ENCODE results near the gene PRR15.

PRR15 gene, protein sequence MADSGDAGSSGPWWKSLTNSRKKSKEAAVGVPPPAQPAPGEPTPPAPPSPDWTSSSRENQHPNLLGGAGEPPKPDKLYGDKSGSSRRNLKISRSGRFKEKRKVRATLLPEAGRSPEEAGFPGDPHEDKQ

DNA sequence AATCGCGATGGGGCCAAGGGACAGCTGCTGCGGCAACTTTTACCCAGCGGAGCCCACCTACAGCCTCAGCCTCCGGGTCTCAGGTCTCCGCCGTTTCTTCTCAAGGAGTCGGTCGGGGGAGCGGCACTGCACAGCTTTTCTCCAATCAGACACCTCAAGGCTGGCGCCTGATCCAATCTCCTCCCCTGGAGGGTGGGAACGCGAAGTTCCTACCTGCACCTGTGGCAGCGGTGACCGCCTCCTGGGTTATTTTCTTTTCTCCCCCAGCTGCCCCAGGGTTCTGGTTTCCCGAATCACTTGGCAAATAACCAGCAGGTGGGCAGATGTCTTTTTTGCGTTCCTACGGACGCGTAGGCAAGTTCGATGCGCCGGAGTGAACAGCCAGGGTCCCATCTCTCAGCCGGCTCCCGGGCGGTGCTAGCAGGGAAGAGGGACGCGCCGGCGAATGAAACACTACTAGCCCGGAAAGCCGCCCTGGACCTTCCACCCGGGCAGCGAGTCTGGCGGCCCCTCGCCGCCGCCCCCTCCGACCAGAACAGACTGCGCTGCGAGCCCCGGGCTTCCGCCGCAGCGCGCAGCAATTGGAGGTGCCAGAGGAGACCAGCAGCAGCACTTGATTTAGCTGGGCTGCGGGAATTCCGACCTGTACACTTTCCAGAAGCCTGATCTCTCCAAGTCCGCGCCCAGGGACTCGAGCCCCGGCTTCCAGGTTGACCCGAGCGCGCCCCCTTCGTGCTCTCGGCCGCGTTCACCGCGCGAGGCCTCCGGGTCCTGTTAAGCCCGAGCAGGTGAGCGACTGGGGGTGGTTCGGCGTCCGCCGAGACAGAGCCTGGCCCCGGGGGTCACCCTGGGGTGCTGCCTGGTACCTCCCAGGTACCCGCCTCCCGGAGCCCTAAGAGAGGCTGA is at the start of gene PRR15:
Gene PRR15 (plus strand): TSS at position 246 of the 906 bp plus-strand sequence. CDS start 2,495 bp downstream, outside the sequence.
- H3K79me2 ChIP-seq (ENCODE audit: insufficient read depth, low read depth), result no peaks in the 10 kb centered on the region
- no peaks in the 10 kb centered on the region for H3K36me3 ChIP-seq (ENCODE audit: insufficient read depth)
- TF ChIP-seq, protein P1, sequence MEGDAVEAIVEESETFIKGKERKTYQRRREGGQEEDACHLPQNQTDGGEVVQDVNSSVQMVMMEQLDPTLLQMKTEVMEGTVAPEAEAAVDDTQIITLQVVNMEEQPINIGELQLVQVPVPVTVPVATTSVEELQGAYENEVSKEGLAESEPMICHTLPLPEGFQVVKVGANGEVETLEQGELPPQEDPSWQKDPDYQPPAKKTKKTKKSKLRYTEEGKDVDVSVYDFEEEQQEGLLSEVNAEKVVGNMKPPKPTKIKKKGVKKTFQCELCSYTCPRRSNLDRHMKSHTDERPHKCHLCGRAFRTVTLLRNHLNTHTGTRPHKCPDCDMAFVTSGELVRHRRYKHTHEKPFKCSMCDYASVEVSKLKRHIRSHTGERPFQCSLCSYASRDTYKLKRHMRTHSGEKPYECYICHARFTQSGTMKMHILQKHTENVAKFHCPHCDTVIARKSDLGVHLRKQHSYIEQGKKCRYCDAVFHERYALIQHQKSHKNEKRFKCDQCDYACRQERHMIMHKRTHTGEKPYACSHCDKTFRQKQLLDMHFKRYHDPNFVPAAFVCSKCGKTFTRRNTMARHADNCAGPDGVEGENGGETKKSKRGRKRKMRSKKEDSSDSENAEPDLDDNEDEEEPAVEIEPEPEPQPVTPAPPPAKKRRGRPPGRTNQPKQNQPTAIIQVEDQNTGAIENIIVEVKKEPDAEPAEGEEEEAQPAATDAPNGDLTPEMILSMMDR (conservative IDR thresholded peaks at IDR 0.05; ENCODE audit: low read depth, low read length), result no peak
- H4K20me1 ChIP-seq (ENCODE audit: insufficient read depth), result no peaks in the 10 kb centered on the region
- H3K4me2 ChIP-seq, result peak within 1 kb of the TSS; percentile 78
- H3K27ac ChIP-seq, result peak within 1 kb of the TSS; percentile 75
- peaks cover 27% of the 10 kb centered on the region for H3K4me1 ChIP-seq (ENCODE audit: low read depth, poor library complexity, severe bottlenecking)
- H2AFZ ChIP-seq (ENCODE audit: low read depth), result peak within 1 kb of the TSS; percentile 67
- H3K9ac ChIP-seq, result peak within 1 kb of the TSS; percentile 71; the same call in 1 of the 2 replicates
- no peaks in the 10 kb centered on the region for H3K27me3 ChIP-seq (ENCODE audit: insufficient read depth, low read depth)
- no peak within 1 kb of the TSS for H3K4me3 ChIP-seq (IDR thresholded peaks at IDR 0.05; ENCODE audit: insufficient read depth, low read depth, low read length)

GRCh38 chr7:29516491-29516890 is 47.1 kb upstream of the PRR15 start:
- Histone ChIP-seq H2AFZ (ENCODE audit: low read depth) (no peak overlapping the region), H3K4me1 (ENCODE audit: low read depth, poor library complexity, severe bottlenecking) (no peaks in the 10 kb centered on the region), H3K79me2 (ENCODE audit: insufficient read depth, low read depth) (no peaks in the 10 kb centered on the region), H3K9ac (no peak overlapping the region), H3K4me3 (IDR thresholded peaks at IDR 0.05; ENCODE audit: insufficient read depth, low read depth, low read length) (no peak overlapping the region), H4K20me1 (ENCODE audit: insufficient read depth) (no peaks in the 10 kb centered on the region), H3K36me3 (ENCODE audit: insufficient read depth) (no peaks in the 10 kb centered on the region), H3K4me2 (no peak overlapping the region), H3K27ac (no peak overlapping the region), H3K27me3 (ENCODE audit: insufficient read depth, low read depth) (no peaks in the 10 kb centered on the region)
- TF ChIP-seq, protein P1 (conservative IDR thresholded peaks at IDR 0.05; ENCODE audit: low read depth, low read length), result no peak

DNA sequence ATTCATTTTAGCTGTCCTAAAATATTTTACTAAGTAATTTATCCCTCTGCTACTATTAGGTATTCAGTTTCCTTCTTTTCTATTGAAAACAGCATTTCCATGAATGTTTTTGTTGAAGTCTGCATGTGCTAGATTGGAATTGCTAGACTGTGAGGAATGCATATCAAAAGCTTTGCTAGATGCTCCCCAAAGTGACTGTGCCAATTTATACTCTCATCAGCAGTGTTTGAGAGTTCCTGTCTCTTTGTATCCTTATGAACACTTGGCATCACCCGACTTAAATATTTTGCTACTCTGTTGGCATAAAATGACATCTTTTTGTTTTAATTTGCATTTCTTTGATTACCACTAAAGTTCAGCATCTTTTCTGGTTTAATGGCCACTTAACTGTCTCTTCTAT is 45.0 kb upstream of the PRR15 start:
- Histone ChIP-seq H3K36me3 (ENCODE audit: insufficient read depth) (no peaks in the 10 kb centered on the region), H3K4me3 (IDR thresholded peaks at IDR 0.05; ENCODE audit: insufficient read depth, low read depth, low read length) (no peak overlapping the region), H3K79me2 (ENCODE audit: insufficient read depth, low read depth) (no peaks in the 10 kb centered on the region), H3K9ac (no peak overlapping the region), H2AFZ (ENCODE audit: low read depth) (no peak overlapping the region), H3K27ac (no peak overlapping the region), H3K27me3 (ENCODE audit: insufficient read depth, low read depth) (no peaks in the 10 kb centered on the region), H3K4me2 (no peak overlapping the region), H4K20me1 (ENCODE audit: insufficient read depth) (no peaks in the 10 kb centered on the region), H3K4me1 (ENCODE audit: low read depth, poor library complexity, severe bottlenecking) (no peaks in the 10 kb centered on the region)
- TF ChIP-seq, protein P1 (conservative IDR thresholded peaks at IDR 0.05; ENCODE audit: low read depth, low read length), result no peak

DNA sequence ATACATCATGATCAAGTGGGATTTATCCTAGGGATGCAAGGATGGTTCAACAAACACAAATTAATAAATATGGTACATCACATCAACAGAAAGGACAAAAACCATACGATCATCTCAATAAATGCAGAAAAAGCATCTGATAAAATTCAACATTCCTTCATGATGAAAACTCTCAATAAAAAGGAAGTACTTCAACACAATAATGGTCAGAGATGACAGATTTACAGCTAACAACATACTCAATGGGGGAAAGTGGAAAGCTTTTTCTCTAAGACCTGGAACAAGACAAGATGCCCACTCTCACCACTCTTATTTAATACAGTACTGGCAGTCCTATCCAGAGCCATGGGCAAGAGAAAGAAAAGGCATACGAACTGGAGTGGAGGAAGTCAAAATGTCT is 39.9 kb upstream of the PRR15 start:
- H3K36me3 ChIP-seq (ENCODE audit: insufficient read depth), result no peaks in the 10 kb centered on the region
- TF ChIP-seq, protein P1 (conservative IDR thresholded peaks at IDR 0.05; ENCODE audit: low read depth, low read length), result no peak
- no peaks in the 10 kb centered on the region for H3K27me3 ChIP-seq (ENCODE audit: insufficient read depth, low read depth)
- no peak overlapping the region for H3K4me2 ChIP-seq
- H3K4me1 ChIP-seq (ENCODE audit: low read depth, poor library complexity, severe bottlenecking), result no peaks in the 10 kb centered on the region
- H2AFZ ChIP-seq (ENCODE audit: low read depth), result no peak overlapping the region
- no peaks in the 10 kb centered on the region for H4K20me1 ChIP-seq (ENCODE audit: insufficient read depth)
- no peak overlapping the region for H3K27ac ChIP-seq
- H3K79me2 ChIP-seq (ENCODE audit: insufficient read depth, low read depth), result no peaks in the 10 kb centered on the region
- no peak overlapping the region for H3K9ac ChIP-seq
- H3K4me3 ChIP-seq (IDR thresholded peaks at IDR 0.05; ENCODE audit: insufficient read depth, low read depth, low read length), result no peak overlapping the region
